H9 (cell line): ENCODE measurements around the gene TRPV3. TPM values are rescaled to one million over a fixed set of nuclear protein-coding genes. Genes with fewer than 3 reads are reported as not detected.

Source experiments
- DNase-seq: peaks from one replicate; pipeline ENCODE4 v3.0.0-alpha.2; 2017
- H2AFZ ChIP-seq: one replicate; pipeline ENCODE4 v1.6.1; 2013; ENCODE audit warnings: mild to moderate bottlenecking, low read length, control low read depth, moderate library complexity
- H2AK5ac ChIP-seq: 2 replicates; pipeline ENCODE4 v1.6.1; 2013; ENCODE audit warnings: low read length, control low read depth, mixed read lengths; ENCODE audit not compliant: insufficient read length
- H2BK120ac ChIP-seq: one replicate; pipeline ENCODE4 v1.6.1; 2013; ENCODE audit warnings: low read depth, mild to moderate bottlenecking, low read length, control low read depth, inconsistent platforms; ENCODE audit not compliant: poor library complexity, severe bottlenecking
- H2BK12ac ChIP-seq: 2 replicates; pipeline ENCODE4 v1.6.1; 2013; ENCODE audit warnings: low read length, control low read depth, mixed read lengths, low read depth; ENCODE audit not compliant: insufficient read length
- H2BK15ac ChIP-seq: 2 replicates; pipeline ENCODE4 v1.6.1; 2013; ENCODE audit warnings: low read depth, low read length, control low read depth
- H2BK20ac ChIP-seq: one replicate; pipeline ENCODE4 v1.6.1; 2013; ENCODE audit warnings: low read depth, mild to moderate bottlenecking, low read length, control low read depth, inconsistent platforms; ENCODE audit not compliant: poor library complexity, severe bottlenecking
- H2BK5ac ChIP-seq: 2 replicates; pipeline ENCODE4 v1.6.1; 2013; ENCODE audit warnings: low read length, control low read depth, mixed read lengths; ENCODE audit not compliant: insufficient read length
- H3K14ac ChIP-seq: 2 replicates; pipeline ENCODE4 v1.6.1; 2013; ENCODE audit warnings: low read length, control low read depth; ENCODE audit not compliant: insufficient read depth
- H3K18ac ChIP-seq: 2 replicates; pipeline ENCODE4 v1.6.1; 2013; ENCODE audit warnings: low read depth, mild to moderate bottlenecking, mixed read lengths, low read length, control low read depth; ENCODE audit not compliant: insufficient read length
- H3K23ac ChIP-seq: 2 replicates; pipeline ENCODE4 v1.6.1; 2013; ENCODE audit warnings: low read length, control low read depth, mixed read lengths, low read depth; ENCODE audit not compliant: insufficient read length
- H3K23me2 ChIP-seq: 2 replicates; pipeline ENCODE4 v1.6.1; 2013; ENCODE audit warnings: low read depth, mild to moderate bottlenecking, mixed read lengths, low read length, control low read depth; ENCODE audit not compliant: insufficient read length, poor library complexity, severe bottlenecking
- H3K27ac ChIP-seq: 2 replicates; pipeline ENCODE4 v1.5.1; 2013; ENCODE audit warnings: low read length, control low read depth, mixed read lengths, low read depth; ENCODE audit not compliant: insufficient read length
- H3K27me3 ChIP-seq: 2 replicates; pipeline ENCODE4 v1.6.1; 2013; ENCODE audit warnings: low read length, control low read depth, inconsistent platforms; ENCODE audit not compliant: insufficient read depth
- H3K4ac ChIP-seq: 2 replicates; pipeline ENCODE4 v1.6.1; 2013; ENCODE audit warnings: low read depth, mild to moderate bottlenecking, control low read depth, inconsistent platforms, low read length, moderate library complexity
- H3K4me1 ChIP-seq: 2 replicates; pipeline ENCODE4 v1.6.1; 2013; ENCODE audit warnings: low read length, control low read depth, inconsistent platforms; ENCODE audit not compliant: insufficient read depth
- H3K4me2 ChIP-seq: 2 replicates; pipeline ENCODE4 v1.6.1; 2013; ENCODE audit warnings: low read length, control low read depth, mixed read lengths; ENCODE audit not compliant: insufficient read length, insufficient read depth
- H3K56ac ChIP-seq: 2 replicates; pipeline ENCODE4 v1.6.1; 2013; ENCODE audit warnings: low read depth, mild to moderate bottlenecking, mixed read lengths, low read length, control low read depth; ENCODE audit not compliant: insufficient read length
- H3K79me1 ChIP-seq: 2 replicates; pipeline ENCODE4 v1.6.1; 2013; ENCODE audit warnings: low read depth, mild to moderate bottlenecking, moderate library complexity, low read length, control low read depth, inconsistent platforms; ENCODE audit not compliant: insufficient read depth, poor library complexity, severe bottlenecking
- H3K79me2 ChIP-seq: 2 replicates; pipeline ENCODE4 v1.6.1; 2013; ENCODE audit warnings: low read length, control low read depth, inconsistent platforms; ENCODE audit not compliant: insufficient read depth
- H3K9ac ChIP-seq: 2 replicates; pipeline ENCODE4 v1.6.1; 2013; ENCODE audit warnings: low read length, control low read depth, mixed read lengths; ENCODE audit not compliant: insufficient read length; ENCODE audit errors: extremely low read depth
- H3K9me3 ChIP-seq: one replicate; pipeline ENCODE4 v1.6.1; 2013; ENCODE audit warnings: low read depth, low read length, inconsistent platforms; ENCODE audit not compliant: control insufficient read depth
- H3T11ph ChIP-seq: one replicate; pipeline ENCODE4 v1.6.1; 2013; ENCODE audit warnings: mild to moderate bottlenecking, low read length, control low read depth, inconsistent platforms
- H4K20me1 ChIP-seq: one replicate; pipeline ENCODE4 v1.6.1; 2013; ENCODE audit not compliant: control insufficient read depth, insufficient read length, insufficient read depth
- H4K5ac ChIP-seq: 2 replicates; pipeline ENCODE4 v1.6.1; 2013; ENCODE audit warnings: low read depth, mild to moderate bottlenecking, mixed read lengths, low read length, control low read depth; ENCODE audit not compliant: insufficient read length
- H4K8ac ChIP-seq: replicated peaks from 2 replicates; pipeline ENCODE4 v1.6.1; 2013; ENCODE audit warnings: low read length, control low read depth, mixed read lengths, low read depth; ENCODE audit not compliant: insufficient read length
- H4K91ac ChIP-seq: 2 replicates; pipeline ENCODE4 v1.6.1; 2013; ENCODE audit warnings: low read depth, mild to moderate bottlenecking, moderate library complexity, mixed read lengths, low read length, control low read depth; ENCODE audit not compliant: insufficient read length
- H3K27ac Mint-ChIP-seq, 3 experiments: 2 replicates in 2 of 3; 3 replicates in 1 of 3; pipeline ENCODE4 v1.8.0; 2020 to 2021; ENCODE audit warnings: mixed read lengths in 3 of 3, mild to moderate bottlenecking in 1 of 3, moderate library complexity in 1 of 3
- H3K27me3 Mint-ChIP-seq: 2 replicates; pipeline ENCODE4 v1.8.0; 2021; ENCODE audit warnings: low read depth, mild to moderate bottlenecking, moderate library complexity, mixed read lengths
- H3K36me3 Mint-ChIP-seq, 3 experiments: 2 replicates in 2 of 3; 3 replicates in 1 of 3; pipeline ENCODE4 v1.8.0; 2020 to 2021; ENCODE audit warnings: low read depth in 3 of 3, mixed read lengths in 3 of 3; ENCODE audit not compliant: insufficient read depth in 1 of 3
- H3K4me1 Mint-ChIP-seq, 2 experiments: 2 replicates each; pipeline ENCODE4 v1.8.0; 2020; ENCODE audit warnings: mixed read lengths in 2 of 2
- H3K4me3 Mint-ChIP-seq, 2 experiments: 2 replicates in 1 of 2; 3 replicates in 1 of 2; pipeline ENCODE4 v1.8.0; 2020 to 2021; ENCODE audit warnings: mild to moderate bottlenecking in 2 of 2, mixed read lengths in 2 of 2, moderate library complexity in 1 of 2
- H3K9me3 Mint-ChIP-seq, 2 experiments: 2 replicates in 1 of 2; 3 replicates in 1 of 2; pipeline ENCODE4 v1.8.0; 2020; ENCODE audit warnings: mild to moderate bottlenecking in 2 of 2, mixed read lengths in 2 of 2, moderate library complexity in 1 of 2
- WGBS: extraction: QIAGEN DNeasy Blood & Tissue Kit; methylation state at CpG from one replicate; pipeline ENCODE4 v1.1.7; 2013; ENCODE audit warnings: missing lambda C conversion rate, low lambda C conversion rate, mixed read lengths; ENCODE audit not compliant: insufficient read length; ENCODE audit errors: extremely low coverage; 5-methylcytosine and 5-hydroxymethylcytosine counted together
- total RNA-seq: library from RNA; stranded (reverse); gene quantifications from 2 replicates; pipeline ENCODE4 v1.2.1, GENCODE V29; 2021
- TF ChIP-seq, protein P1 (sequence below): fragments of 200-600 bp; sonication (generic); conservative IDR thresholded peaks from 3 replicates; pipeline ENCODE4 v1.8.0; 2021; ENCODE audit warnings: antibody characterized with exemption, mild to moderate bottlenecking

Gene TRPV3
- total RNA-seq, 1 experiment from 2014 or later = 0.63 TPM

DNA sequence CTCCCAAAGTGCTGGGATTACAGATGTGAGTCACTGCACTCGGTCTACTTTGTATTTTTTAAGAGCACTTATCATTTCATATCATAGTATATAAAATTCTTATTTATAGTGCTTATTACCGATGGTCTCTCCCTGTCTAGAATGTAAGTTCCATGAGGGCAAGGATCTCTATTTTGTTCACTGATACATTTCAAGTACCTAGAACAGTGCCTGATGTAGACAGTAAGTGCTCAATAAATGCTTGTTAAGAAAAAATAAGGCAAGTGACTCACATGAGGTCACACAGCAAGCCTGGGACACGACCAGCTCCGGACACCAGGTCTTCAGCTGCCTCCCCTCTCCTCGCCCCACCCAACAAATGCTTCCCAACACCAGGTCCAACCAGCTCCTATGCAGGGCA, 23.9 kb downstream of the TRPV3 start:
- Histone ChIP-seq H3K27me3 (no peaks in the 10 kb centered on the region), H2BK120ac (no peak overlapping the region), H3K18ac (no peak overlapping the region), H3K14ac (no peak overlapping the region), H3K4ac (no peak overlapping the region), H2BK15ac (no peak overlapping the region), H4K5ac (no peak overlapping the region), H3K9me3 (no peaks in the 10 kb centered on the region), H3K56ac (no peak overlapping the region), H3K9ac (no peak overlapping the region), H4K8ac (no peak overlapping the region), H2AK5ac (no peak overlapping the region), H2BK20ac (no peak overlapping the region), H3K4me1 (peaks cover 2% of the 10 kb centered on the region; the same call in 1 of the 2 replicates), H3K79me2 (no peaks in the 10 kb centered on the region), H3K4me2 (no peak overlapping the region), H4K20me1 (no peaks in the 10 kb centered on the region), H3T11ph (no peak overlapping the region), H2BK12ac (no peak overlapping the region), H4K91ac (no peak overlapping the region), H3K79me1 (no peaks in the 10 kb centered on the region), H3K23ac (no peak overlapping the region), H3K27ac (no peak overlapping the region), H3K23me2 (peaks cover 6% of the 10 kb centered on the region), H2AFZ (no peak overlapping the region), H2BK5ac (no peak overlapping the region)
- DNase-seq = peak; percentile 25
- Mint-ChIP-seq H3K4me1 (peaks cover 16 to 32% of the 10 kb centered on the region in 2 experiments), H3K27me3 (peaks cover 4% of the 10 kb centered on the region), H3K36me3 (no peaks in the 10 kb centered on the region), H3K27ac (no peak overlapping the region), H3K4me3 (no peak overlapping the region), H3K9me3 (no peaks in the 10 kb centered on the region)
- no CpG with 5 or more reads among the region's 5 CpGs for WGBS
- TF ChIP-seq, protein P1, sequence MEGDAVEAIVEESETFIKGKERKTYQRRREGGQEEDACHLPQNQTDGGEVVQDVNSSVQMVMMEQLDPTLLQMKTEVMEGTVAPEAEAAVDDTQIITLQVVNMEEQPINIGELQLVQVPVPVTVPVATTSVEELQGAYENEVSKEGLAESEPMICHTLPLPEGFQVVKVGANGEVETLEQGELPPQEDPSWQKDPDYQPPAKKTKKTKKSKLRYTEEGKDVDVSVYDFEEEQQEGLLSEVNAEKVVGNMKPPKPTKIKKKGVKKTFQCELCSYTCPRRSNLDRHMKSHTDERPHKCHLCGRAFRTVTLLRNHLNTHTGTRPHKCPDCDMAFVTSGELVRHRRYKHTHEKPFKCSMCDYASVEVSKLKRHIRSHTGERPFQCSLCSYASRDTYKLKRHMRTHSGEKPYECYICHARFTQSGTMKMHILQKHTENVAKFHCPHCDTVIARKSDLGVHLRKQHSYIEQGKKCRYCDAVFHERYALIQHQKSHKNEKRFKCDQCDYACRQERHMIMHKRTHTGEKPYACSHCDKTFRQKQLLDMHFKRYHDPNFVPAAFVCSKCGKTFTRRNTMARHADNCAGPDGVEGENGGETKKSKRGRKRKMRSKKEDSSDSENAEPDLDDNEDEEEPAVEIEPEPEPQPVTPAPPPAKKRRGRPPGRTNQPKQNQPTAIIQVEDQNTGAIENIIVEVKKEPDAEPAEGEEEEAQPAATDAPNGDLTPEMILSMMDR = no peak
